PC-9 (cell line): ENCODE measurements around the gene CPE.

Source experiments
- CTCF ChIP-seq: fragments of 200-600 bp; sonication (generic); conservative IDR thresholded peaks from 2 replicates; pipeline ENCODE4 v1.6.1; 2017; ENCODE audit warnings: mixed run types, antibody characterized with exemption, mild to moderate bottlenecking, moderate library complexity
- EZH2 ChIP-seq: fragments of 200-600 bp; sonication (generic); IDR thresholded peaks from 2 replicates; pipeline ENCODE4 v1.8.0; 2017; ENCODE audit warnings: antibody characterized with exemption, low read depth

DNA sequence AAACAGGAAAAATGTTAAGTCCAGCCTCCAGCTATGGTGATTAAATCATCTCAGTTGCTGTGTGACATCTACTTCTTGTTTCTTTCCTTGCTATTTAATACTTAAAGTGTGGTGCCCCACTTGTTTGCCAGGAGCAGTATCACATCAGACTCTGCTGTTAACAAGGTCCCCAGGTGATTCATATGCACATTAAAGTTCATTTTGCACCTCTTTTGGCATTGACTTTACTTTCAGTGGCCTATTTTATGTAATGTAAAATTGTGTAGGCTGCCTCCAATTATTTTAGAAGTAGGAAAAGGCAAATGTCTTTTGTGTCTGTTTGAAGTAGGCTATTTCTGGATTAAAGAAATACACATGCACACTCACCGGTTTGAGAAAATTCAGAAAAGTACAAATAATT is 47.5 kb downstream of the CPE start:
- TF ChIP-seq CTCF (no peak), EZH2 (no peak)
